ENCODE measurements around the gene CCT5.

Gene CCT5

GRCh38 chr5:10249948-10250805, at the start of gene CCT5:
CCT5 (plus strand) TSS chr5:10250280; CDS start chr5:10250341, 61 bp downstream.
- peak; percentile 71 to 82 (median 74) for DNase-seq (ENCODE audit: low read depth in 3 of 3)

GRCh38 chr5:10201223-10201868, 48.7 kb upstream of the CCT5 start:
- no peak for DNase-seq (ENCODE audit: low read depth in 3 of 3)

GRCh38 chr5:10202089-10202910, 47.8 kb upstream of the CCT5 start:
- DNase-seq (ENCODE audit: low read depth in 3 of 3), result no peak

DNA sequence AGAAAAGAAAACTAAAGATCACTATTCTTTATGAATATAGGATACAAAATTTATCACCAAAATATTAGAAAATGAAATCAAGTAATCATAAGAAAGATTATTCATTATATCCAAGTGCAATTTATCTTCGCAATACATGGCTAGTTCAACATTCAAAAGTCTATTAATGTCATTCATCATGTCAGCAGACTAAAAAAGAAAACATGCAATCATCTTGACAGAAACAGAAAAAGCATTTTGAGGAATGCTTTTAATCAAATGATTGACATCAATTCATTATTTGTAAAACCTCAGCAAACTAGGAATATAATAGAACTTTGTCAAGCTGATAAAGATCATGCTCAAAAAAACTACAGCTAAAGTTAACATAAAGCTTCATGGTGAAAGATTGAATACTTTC, 41.1 kb upstream of the CCT5 start:
- DNase-seq (ENCODE audit: low read depth in 3 of 3), result no peak

DNA sequence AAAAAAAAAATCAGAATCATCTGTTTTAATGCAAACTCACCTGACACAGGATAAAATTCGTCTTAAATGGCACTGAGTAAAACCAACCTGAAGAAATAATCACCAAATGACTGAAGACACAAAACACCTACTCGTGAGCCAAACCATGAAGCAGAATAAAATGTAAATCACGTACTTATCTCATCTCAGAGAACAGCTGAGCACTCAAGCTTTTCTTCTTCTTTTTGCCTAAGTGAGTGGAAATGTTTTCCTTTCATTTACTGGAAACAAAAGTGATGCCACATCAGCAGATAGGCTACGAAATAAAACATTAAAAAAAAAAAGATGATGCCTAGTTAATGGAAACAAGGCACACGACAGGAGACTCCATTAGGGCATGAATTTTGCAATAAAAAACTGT, 36.8 kb upstream of the CCT5 start:
- DNase-seq (ENCODE audit: low read depth in 3 of 3), result no peak

DNA sequence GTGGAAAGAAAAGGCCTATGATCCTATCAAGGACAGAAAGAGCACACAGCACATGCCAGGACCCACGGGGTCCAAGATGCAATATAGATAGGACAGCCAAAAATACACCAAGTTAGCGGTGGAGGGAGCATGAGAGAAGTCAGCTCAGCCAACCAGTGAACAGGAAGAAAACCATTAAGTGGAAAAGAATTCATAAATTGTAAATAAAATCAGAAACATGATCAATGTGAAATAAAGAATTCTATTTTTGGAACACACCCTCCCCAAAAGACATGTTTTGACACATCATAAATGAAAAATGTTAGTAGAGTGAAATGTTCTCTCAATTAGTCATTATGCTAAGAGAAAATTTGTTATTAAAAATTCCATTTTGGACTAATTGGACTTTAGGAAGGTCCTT, 36.0 kb upstream of the CCT5 start:
- DNase-seq (ENCODE audit: low read depth in 3 of 3), result no peak

DNA sequence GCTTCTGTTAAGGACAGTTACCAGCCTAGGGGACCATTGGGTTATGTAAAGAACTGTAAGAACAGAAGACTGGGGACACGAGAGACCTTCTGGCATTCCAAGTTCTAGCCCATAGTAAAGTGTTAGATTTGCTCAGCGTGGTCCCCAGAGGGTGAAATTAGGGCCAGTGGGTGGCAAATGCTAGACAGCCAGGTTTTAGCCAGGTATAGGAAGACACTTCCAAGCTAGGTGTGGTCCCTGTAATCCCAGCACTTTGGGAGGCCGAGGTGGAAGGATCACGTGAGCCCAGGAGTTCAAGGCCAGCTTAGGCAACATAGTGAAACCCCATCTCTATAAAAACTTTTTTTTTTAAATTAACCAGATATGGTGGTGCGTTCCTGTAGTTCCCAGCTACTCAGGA, 34.7 kb upstream of the CCT5 start:
- DNase-seq (ENCODE audit: low read depth in 3 of 3), result no peak

DNA sequence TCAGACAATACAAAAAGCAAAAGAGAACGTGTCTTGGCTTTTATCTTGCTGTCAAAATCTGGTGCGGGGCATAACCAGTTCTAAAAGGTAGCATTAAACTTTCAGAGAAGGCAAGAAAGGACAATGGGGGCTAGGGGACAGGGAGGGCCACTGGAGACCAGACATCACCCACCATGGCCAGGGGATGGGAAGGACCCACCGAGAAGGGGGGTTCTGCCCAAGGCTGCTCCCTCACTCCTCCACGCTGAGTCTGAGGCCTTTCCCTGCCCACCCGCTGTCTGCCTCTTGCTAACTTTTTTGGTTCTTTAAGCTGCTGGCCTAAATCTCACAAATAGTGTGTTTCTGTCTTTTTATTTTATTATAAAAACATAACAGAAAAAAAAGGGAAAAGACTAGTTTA, 34.0 kb upstream of the CCT5 start:
- DNase-seq (ENCODE audit: low read depth in 3 of 3), result no peak

- DNase-seq (ENCODE audit: low read depth in 3 of 3), result no peak
Measured at GRCh38 chr5:10218658-10219057, 31.4 kb upstream of the CCT5 start.

DNA sequence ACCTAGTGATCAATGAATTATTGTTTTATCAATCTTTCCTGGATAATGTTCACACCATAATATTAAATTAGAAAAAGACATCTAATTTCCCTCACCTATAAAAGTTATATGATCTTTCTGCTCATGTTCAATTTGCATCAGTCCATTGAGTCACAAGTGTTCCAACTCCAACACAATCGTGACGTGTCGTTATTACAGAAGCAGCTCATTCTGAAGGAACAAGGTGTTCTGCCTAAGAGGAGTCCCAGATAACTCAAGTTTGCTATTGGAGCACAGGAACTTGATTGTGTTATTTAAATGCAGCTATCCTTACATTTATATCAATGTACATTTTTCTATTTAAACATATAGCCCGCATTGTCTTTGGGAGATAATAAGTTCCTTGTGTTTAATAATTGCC, 31.0 kb upstream of the CCT5 start:
- DNase-seq (ENCODE audit: low read depth in 3 of 3), result no peak

GRCh38 chr5:10220248-10220647, 29.8 kb upstream of the CCT5 start:
- DNase-seq (ENCODE audit: low read depth in 3 of 3), result no peak

DNA sequence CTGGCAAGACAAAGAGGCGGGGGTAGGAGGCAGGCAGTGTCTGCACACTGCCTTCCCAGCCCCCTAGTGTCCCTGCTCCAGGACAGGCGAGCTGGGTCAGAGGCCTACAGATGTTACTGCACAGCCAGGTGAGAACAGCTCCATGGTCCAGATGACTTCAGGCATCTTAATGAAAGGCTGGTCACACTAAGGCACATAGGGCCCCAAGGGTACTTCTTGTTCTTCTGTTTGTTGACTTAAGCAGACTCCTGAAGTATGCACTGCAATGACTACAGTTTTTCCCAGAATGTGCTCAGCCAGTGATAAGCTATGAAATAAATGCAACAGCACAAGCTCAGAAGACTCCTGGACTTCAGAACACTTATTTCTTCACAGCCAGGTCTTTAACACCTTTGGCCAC, 27.8 kb upstream of the CCT5 start:
- DNase-seq (ENCODE audit: low read depth in 3 of 3), result no peak

- no peak for DNase-seq (ENCODE audit: low read depth in 3 of 3)
Measured at GRCh38 chr5:10227379-10227778, 22.7 kb upstream of the CCT5 start.

DNA sequence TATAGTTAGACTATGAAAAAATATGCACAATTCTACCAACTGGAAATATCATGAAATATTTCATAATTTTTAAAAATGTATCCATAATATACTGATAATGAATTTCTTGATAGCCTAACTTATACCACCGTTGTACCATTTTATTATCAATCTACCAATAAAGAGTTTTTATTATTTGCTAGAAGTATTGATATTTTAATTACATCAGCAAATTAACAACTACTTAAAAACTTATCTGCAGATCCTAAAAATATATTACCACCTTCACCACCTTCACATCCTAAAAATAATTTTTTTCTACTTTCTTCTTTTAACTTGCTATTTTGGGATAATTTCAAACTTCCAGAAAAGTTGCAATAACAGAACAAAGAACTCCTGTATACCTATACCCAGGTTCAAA, 21.8 kb upstream of the CCT5 start:
- DNase-seq (ENCODE audit: low read depth in 3 of 3), result no peak

DNA sequence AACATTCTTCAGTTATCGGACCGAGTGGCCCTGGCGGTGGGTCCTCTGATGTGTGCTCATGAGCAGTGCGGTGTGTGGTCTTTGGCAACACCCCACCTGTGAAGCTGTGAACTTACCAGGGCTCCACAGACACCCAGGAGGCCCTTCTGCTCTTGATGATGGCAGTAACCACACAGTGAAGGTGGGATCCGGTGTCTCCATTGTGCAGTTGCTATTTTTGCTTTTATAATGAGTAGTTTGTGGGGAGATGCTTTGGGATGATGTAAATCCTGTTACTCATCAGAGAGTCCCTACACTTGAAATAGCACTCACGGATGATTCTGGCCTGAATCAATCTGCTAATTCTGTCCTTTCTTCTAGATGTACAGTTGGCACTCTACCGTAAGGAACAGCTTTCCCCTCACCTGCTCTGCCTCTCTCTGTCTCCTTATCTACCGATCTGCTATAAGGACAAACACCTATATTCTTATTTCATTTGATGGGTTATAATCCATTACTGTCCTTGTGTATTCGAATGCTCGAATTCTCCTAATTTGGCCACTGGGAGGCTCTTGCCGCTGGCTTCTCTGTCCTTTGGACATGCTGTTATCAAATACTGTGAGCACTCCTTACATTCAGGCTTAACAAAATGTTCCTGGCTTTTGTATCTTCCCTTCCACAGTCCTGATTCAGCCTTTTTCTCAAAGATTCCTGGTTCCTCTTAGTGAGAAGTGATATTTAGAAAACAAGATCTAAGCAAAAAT, 20.6 kb upstream of the CCT5 start:
- no peak for DNase-seq (ENCODE audit: low read depth in 3 of 3)

DNA sequence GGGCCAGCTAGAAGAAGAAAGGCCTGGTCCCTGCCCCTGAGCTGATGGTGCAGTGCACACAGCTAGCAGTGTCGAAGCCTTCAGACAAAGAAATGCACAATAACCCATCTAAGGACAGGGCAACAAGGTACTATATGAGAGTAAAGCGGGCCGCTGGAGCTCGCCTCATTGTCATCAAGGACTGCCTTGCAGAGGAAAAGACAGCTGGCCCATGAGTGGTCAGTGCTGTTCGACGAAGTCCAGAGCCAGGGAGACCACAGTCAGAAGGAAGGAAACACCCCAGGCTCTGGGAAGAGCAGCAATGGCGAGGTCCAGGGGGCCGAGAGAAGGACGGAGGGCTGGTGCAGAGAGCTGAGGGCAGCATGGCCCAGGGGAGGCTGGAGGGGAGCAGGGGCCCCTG, 17.7 kb upstream of the CCT5 start:
- DNase-seq (ENCODE audit: low read depth in 3 of 3), result no peak

- no peak for DNase-seq (ENCODE audit: low read depth in 3 of 3)
Measured at GRCh38 chr5:10233011-10233410, 17.1 kb upstream of the CCT5 start.

GRCh38 chr5:10233505-10233904, 16.6 kb upstream of the CCT5 start:
- no peak for DNase-seq (ENCODE audit: low read depth in 3 of 3)

GRCh38 chr5:10235350-10235749, 14.7 kb upstream of the CCT5 start:
- no peak for DNase-seq (ENCODE audit: low read depth in 3 of 3)

DNA sequence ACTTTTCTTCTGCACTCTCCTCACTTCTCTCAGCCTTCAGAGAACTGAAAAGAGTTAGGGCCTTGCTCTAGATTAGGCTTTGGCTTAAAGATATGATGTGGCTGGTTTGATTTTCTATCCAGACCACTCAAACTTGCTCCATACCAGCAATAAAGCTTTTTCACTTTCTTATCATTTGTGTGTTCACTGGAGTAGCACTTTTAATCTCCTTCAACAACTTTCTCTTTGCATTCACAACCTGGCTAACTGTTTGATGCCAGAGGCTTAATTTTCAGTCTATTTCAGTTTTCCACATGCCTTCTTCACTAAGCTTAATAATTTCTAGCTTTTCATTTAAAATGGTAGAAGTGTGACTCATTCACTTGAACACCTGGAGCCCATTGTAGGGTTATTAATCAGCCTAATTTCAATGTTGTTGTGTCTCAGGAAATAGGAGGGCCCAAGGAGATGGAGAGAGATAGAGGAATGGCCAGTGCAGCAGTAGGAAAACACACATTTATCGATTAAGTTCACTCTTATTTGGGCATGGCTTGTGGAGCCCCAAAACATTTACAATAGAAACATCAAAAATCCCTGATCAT, 6.3 kb upstream of the CCT5 start:
- DNase-seq (ENCODE audit: low read depth in 3 of 3), result no peak

- DNase-seq (ENCODE audit: low read depth in 3 of 3), result no peak
Measured at GRCh38 chr5:10244342-10244944, 5.6 kb upstream of the CCT5 start.

All from stimulated activated CD4-positive, alpha-beta T cell treated with anti-CD3 and anti-CD28 coated beads, TNF-alpha, amount 100 ng/mL, for 48 hours (primary cell).